GM12878 (cell line): ENCODE data around the gene NPW. TPM values are rescaled to one million over a fixed set of nuclear protein-coding genes. Genes with fewer than 3 reads are reported as not detected.

Experiments used
- ATF3 ChIP-seq: IDR thresholded peaks from 2 replicates; pipeline ENCODE4 v1.6.1; 2011; ENCODE audit warnings: low read depth, mild to moderate bottlenecking, low read length, moderate library complexity, borderline replicate concordance; ENCODE audit errors: extremely low read depth
- CHD4 ChIP-seq: fragments of 200-600 bp; sonication (generic); IDR thresholded peaks from 2 replicates; pipeline ENCODE4 v1.6.1; 2016; ENCODE audit warnings: mild to moderate bottlenecking
- E2F4 ChIP-seq: IDR thresholded peaks from 2 replicates; pipeline ENCODE4 v1.6.1; 2012; ENCODE audit warnings: low read depth, low read length, improper control_type of control experiment
- FOS ChIP-seq: IDR thresholded peaks from 3 replicates; pipeline ENCODE4 v1.6.1; 2011; ENCODE audit warnings: borderline replicate concordance; ENCODE audit not compliant: insufficient read length; ENCODE audit errors: extremely low read depth
- GABPA ChIP-seq: IDR thresholded peaks from 2 replicates; pipeline ENCODE4 v1.6.1; 2014; ENCODE audit warnings: antibody characterized with exemption, low read depth, mild to moderate bottlenecking, inconsistent platforms
- JUNB ChIP-seq: IDR thresholded peaks from 2 replicates; pipeline ENCODE4 v1.6.1; 2016; ENCODE audit warnings: antibody characterized with exemption, mild to moderate bottlenecking
- LARP7 ChIP-seq: fragments of 450-650 bp; IDR thresholded peaks from 2 replicates; pipeline ENCODE4 v1.6.1; 2017; ENCODE audit warnings: mild to moderate bottlenecking
- PKNOX1 ChIP-seq: fragments of 450-650 bp; IDR thresholded peaks from 2 replicates; pipeline ENCODE4 v1.6.1; 2016; ENCODE audit warnings: mild to moderate bottlenecking
- SMAD5 ChIP-seq: IDR thresholded peaks from 2 replicates; pipeline ENCODE4 v1.6.1; 2016; ENCODE audit warnings: antibody characterized with exemption, low read depth
- SUPT20H ChIP-seq: IDR thresholded peaks from 2 replicates; pipeline ENCODE4 v1.6.1; 2011; ENCODE audit warnings: low read depth, mild to moderate bottlenecking, low read length, moderate library complexity, borderline replicate concordance; ENCODE audit not compliant: control insufficient read depth
- USF1 ChIP-seq: IDR thresholded peaks from 2 replicates; pipeline ENCODE4 v1.6.1; 2011; ENCODE audit warnings: borderline replicate concordance, low read depth, mild to moderate bottlenecking, moderate library complexity, mixed read lengths, low read length; ENCODE audit not compliant: insufficient read depth; ENCODE audit errors: extremely low read length
- ZBTB33 ChIP-seq: fragments of 450-650 bp; IDR thresholded peaks from 2 replicates; pipeline ENCODE4 v1.6.1; 2017; ENCODE audit warnings: mild to moderate bottlenecking
- polyA plus RNA-seq, 11 experiments: library from polyadenylated mRNA; depleted of rRNA in 4 of 11; unstranded in 6 of 11; stranded (reverse) in 5 of 11; fragments of >200 nt; fragmentation: Nextera tagmentation in 4 of 11; fragmentation: Illumina TruSeq in 1 of 11; extraction: Ambion mirVana in 4 of 11; extraction: Trizol in 1 of 11; gene quantifications; 1 replicate in 1 of 11; 2 replicates in 10 of 11; pipeline versions ENCODE4 v1.2.1 to v1.2.3, GENCODE V29; 2011 to 2016; ENCODE audit warnings: inconsistent platforms in 2 of 11, missing spikeins in 2 of 11, low read depth in 1 of 11
- total RNA-seq, 4 experiments: library from RNA; depleted of rRNA in 3 of 4; stranded (reverse); fragments of >200 nt in 3 of 4; fragmentation: Illumina TruSeq in 1 of 4; extraction: Trizol in 1 of 4; gene quantifications; 2 replicates each; pipeline versions ENCODE4 v1.2.1 to v1.2.3, GENCODE V29; 2013 to 2021

The NPW gene
- total and polyA plus RNA-seq, 10 of the 15 experiments (the other 5 are each of a cell fraction or from before 2014, with no cell fraction given) = 0.23 to 2.5 (median 0.98) TPM; not detected in 4

- TF ChIP-seq JUNB = no peak
- TF ChIP-seq GABPA = no peak
- TF ChIP-seq CHD4 = no peak
- no peak for TF ChIP-seq ATF3
- no peak for TF ChIP-seq FOS
- TF ChIP-seq E2F4 = no peak
- no peak for TF ChIP-seq SUPT20H
- no peak for TF ChIP-seq USF1
- no peak for TF ChIP-seq PKNOX1
- TF ChIP-seq LARP7 = no peak
- no peak for TF ChIP-seq SMAD5
- TF ChIP-seq ZBTB33 = no peak
- TF ChIP-seq, all 136 proteins: peak for 0
These were observed 18.6 kb upstream of the NPW start (continued) for GRCh38 chr16:2001035-2001434.
